Measurements from ENCODE around the gene MEIOB. TPM values are rescaled to one million over a fixed set of nuclear protein-coding genes. Genes with fewer than 3 reads are reported as not detected.

MEIOB gene
- total RNA-seq, 2 experiments from 2014 or later = not detected

DNA sequence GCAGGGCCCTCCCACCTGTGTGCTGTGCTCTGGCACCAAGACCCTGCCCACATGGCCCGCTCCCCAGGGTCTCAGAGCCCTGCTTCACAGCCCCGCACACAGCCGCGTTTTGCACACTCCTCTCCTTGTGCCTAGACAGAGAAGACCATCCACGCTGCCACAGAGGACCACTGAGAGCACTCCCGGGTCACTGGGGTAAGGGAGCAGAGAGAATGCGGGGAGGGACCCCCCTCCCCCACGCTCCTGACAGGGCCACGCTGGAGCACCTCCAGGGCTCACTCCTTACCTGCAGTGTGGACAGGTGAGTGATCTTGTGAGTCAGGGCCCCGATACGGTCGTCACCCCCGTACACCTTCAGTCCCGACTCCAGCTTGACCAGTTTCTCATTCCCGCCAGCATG lies 52.4 kb downstream of the MEIOB start:
- intact Hi-C loops (cut with micrococcal nuclease) = no loop called here
- POLR2A ChIA-PET = no interaction called here
- no peaks in the 10 kb centered on the region for H3K27me3 Mint-ChIP-seq
- no peaks in the 10 kb centered on the region for H3K9me3 Mint-ChIP-seq
- CTCF ChIA-PET = no interaction called here
- no peak overlapping the region for H3K4me3 Mint-ChIP-seq
- peaks cover 10% of the 10 kb centered on the region for H3K4me1 Mint-ChIP-seq (ENCODE audit: low read depth)
- DNase-seq = no peak
- peaks cover 9% of the 10 kb centered on the region for H3K36me3 Mint-ChIP-seq
- H3K27ac Mint-ChIP-seq = no peak overlapping the region

DNA sequence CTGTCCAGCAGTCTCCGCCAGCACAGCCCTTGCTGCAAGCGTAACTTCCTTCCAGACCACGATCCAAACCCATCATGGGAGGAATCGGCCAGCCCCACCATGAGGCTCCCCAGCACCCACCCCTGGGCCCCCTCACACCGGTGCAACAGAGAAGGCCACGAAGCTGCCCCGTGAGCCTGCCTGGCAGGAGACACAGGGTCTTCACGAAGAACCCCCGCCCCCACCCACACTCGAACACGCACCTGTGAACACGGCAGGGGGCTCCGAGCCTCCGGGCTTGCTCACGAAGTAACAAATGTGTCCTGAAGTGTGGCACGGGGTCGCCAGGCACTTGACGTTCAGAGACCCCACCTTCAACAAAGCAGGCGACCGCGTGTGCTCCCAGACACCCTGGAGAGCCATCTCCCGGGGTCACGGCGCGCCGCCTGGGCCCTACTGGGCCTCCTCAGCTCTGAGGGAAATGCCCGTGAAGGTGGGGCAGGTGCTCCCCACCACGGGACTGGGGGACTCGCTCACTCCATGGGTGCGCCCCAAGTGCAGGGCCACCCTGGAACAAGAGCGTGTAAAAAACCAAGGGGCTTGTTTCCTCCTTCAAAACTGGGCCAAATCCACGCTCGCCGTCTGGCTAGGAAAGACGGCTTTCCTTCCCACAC lies 53.0 kb downstream of the MEIOB start:
- CTCF ChIA-PET = no interaction called here
- intact Hi-C loops (cut with micrococcal nuclease) = no loop called here

DNA sequence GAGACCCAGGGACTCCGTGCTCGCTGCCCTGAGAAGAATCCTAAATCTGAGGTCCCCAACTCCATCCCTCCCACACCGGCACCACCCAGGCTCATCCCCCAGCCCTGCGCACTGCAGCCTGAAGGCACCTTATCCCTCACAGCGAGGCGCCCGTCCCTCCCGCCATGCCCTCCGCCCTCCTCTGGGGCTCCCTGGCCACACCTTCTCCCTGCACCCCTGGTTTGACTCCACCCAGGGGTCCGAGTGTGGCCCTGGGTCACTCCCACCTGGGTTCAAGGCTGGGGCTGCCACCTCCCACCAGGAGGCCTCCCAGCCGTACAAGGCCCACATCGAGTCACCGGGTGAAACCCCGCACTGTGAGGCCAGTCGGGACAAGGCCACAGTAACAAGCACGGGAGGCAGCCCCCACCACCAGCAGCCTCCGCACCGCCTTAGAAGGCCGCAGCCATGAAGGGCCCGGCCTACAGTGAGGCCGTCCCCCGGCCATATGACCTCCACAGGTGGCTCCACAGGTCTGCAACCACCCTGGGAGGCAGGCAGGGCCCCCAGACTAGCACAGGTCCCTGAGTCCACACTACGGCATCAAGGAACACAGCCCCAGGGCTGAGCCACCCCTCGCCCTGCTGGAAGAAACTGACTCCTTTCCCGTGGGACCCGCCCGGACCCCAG lies 53.6 kb downstream of the MEIOB start:
- no peak for DNase-seq
- intact Hi-C loops (cut with micrococcal nuclease) = no loop called here
- peaks cover 11% of the 10 kb centered on the region for H3K36me3 Mint-ChIP-seq
- no peak overlapping the region for H3K4me3 Mint-ChIP-seq
- H3K4me1 Mint-ChIP-seq (ENCODE audit: low read depth) = peaks cover under 1% of the 10 kb centered on the region
- H3K27me3 Mint-ChIP-seq = no peaks in the 10 kb centered on the region
- ChIA-PET POLR2A (no interaction called here), CTCF (no interaction called here)
- no peaks in the 10 kb centered on the region for H3K9me3 Mint-ChIP-seq
- no peak overlapping the region for H3K27ac Mint-ChIP-seq

More for the DNA sequence above, 53.0 kb downstream of the MEIOB start:
- no peaks in the 10 kb centered on the region for H3K27me3 Mint-ChIP-seq
- H3K36me3 Mint-ChIP-seq = peaks cover 9% of the 10 kb centered on the region
- H3K4me1 Mint-ChIP-seq (ENCODE audit: low read depth) = peaks cover 4% of the 10 kb centered on the region
- POLR2A ChIA-PET = no interaction called here
- no peaks in the 10 kb centered on the region for H3K9me3 Mint-ChIP-seq
- no peak overlapping the region for H3K27ac Mint-ChIP-seq
- no peak overlapping the region for H3K4me3 Mint-ChIP-seq
- no peak for DNase-seq

DNA sequence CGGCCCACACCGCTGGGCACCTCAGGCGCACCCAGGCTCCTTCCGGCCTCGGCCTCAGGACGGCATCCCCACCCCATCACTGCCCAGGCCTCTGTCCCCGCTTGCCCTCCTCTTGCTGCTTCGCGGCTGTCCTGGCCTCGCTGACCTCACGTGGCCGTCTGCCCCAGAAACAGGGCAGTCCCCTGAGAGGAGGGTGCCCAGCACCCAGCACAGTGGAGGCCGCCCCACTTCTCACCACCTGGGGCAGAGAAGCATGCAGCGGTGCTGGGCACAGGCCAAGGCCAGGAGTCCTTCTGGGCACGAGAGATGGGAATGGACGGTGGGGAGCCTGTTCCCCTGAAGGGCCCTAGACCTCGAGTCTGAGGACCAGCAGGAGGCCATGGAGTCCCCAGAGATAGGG lies 54.2 kb downstream of the MEIOB start:
- Mint-ChIP-seq H3K4me1 (ENCODE audit: low read depth) (peaks cover 6% of the 10 kb centered on the region), H3K4me3 (no peak overlapping the region), H3K9me3 (no peaks in the 10 kb centered on the region), H3K27me3 (no peaks in the 10 kb centered on the region), H3K36me3 (peaks cover 11% of the 10 kb centered on the region), H3K27ac (no peak overlapping the region)
- ChIA-PET POLR2A (no interaction called here), CTCF (no interaction called here)
- intact Hi-C loops (cut with micrococcal nuclease) = no loop called here
- DNase-seq = no peak

DNA sequence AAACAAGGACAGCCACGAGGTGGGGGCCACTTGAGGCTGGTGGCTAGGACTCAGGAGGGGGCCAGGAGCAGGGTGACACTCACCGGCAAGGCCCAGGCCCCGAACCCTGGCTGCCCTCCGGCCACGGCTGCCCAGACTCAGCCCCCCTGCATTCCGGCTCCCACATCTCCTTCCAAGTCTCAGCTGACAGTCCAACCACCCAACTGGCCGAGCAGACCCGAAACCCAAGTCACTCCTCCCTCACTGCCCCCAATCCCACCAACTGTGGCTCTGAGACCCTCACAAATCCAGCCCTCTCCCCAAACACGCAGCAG lies 54.7 kb downstream of the MEIOB start:
- no peak overlapping the region for H3K27ac Mint-ChIP-seq
- POLR2A ChIA-PET = no interaction called here

DNA sequence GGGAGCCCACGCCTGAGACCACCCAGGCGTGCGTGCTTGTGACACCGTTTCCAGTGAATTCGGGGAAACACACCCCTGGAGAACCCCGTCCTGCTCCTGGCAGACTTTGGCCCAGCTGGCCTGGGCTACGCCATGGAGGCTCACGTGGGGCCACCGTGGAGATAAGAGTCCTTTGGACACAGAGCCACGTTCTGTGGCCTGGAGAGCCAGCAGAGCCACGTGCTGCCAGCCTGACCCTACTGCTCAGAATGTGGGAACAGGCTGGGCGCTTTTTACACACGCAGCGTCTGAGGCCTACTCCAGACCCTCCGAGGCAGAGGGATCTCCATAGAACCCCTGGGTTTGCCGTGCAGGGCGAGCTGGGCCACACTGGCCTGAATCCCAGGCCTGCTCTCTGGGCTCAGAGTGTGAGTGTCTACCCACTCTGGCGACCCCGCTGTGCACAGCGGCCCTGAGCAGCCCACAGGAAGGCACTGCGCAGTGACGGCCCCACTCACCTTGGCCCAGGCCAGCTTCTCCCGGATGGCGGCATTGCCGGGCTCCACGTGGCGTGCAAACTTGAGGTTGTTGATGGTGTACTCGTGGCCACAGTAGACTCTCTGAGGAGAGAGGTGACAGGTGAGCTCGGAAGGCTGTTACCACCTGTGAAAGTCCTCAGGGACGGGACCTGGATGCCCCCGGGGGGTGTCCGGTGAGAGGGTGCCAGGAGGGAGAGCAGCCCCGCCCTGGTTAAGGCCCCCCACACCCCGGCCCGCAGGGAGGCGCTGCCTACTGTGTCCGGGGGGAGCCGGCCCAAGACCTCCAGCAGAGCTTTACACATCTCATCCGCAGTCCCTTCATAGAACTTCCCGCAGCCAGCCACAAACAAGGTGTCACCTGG lies 55.3 kb downstream of the MEIOB start:
- CTCF ChIA-PET = no interaction called here
- H3K27me3 Mint-ChIP-seq = no peaks in the 10 kb centered on the region
- H3K36me3 Mint-ChIP-seq = peaks cover 11% of the 10 kb centered on the region
- H3K4me1 Mint-ChIP-seq (ENCODE audit: low read depth) = peaks cover 8% of the 10 kb centered on the region
- H3K27ac Mint-ChIP-seq = no peak overlapping the region
- POLR2A ChIA-PET = no interaction called here
- no peak overlapping the region for H3K4me3 Mint-ChIP-seq
- H3K9me3 Mint-ChIP-seq = no peaks in the 10 kb centered on the region
- intact Hi-C loops (cut with micrococcal nuclease) = no loop called here
- DNase-seq = no peak

More for the DNA sequence above, 54.7 kb downstream of the MEIOB start:
- Mint-ChIP-seq H3K9me3 (no peaks in the 10 kb centered on the region), H3K36me3 (peaks cover 11% of the 10 kb centered on the region), H3K4me1 (ENCODE audit: low read depth) (peaks cover 8% of the 10 kb centered on the region), H3K4me3 (no peak overlapping the region), H3K27me3 (no peaks in the 10 kb centered on the region)
- CTCF ChIA-PET = no interaction called here
- intact Hi-C loops (cut with micrococcal nuclease) = no loop called here
- no peak for DNase-seq

DNA sequence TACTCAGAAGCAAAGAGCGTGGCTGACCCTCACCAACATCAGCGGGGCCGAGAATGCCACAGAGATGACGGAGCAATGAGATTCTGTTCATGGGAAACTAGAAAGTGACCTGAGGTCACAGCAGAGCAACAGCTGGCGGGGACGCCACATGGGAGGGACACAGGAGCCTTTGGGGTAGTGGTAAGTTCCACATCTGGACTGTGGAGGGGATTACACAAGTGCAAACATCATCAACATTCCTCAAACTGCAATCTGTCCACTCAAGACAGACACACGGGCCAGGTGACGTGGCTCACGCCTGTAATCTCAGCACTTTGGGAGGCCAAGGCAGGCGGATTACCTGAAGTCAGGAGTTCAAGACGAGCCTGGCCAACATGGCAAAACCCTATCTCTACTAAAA lies 56.5 kb downstream of the MEIOB start:
- no peak overlapping the region for H3K27ac Mint-ChIP-seq
- H3K27me3 Mint-ChIP-seq = no peaks in the 10 kb centered on the region

DNA sequence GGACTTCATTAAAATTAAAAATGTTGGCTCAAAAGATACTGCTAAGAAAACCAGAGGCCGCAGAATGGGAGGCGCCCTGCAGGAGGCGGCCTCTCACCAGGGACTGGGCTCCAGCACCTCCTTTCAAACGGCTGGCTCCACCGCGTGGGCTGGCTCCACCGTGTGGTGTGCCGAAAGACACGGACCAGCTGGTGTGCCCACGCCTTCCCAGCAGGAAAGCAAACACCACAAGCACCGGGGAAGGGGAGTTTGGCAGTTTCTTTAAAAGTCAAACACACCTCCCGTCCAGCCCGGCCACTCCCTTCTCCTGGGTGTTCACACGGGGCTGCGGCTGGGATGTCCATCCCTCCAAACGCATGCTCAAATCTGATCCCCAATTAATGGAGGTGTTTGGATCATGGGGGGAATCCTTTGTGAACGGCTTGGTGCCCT lies 59.2 kb downstream of the MEIOB start:
- Mint-ChIP-seq H3K27ac (peak overlapping the region; percentile 1), H3K9me3 (no peaks in the 10 kb centered on the region), H3K4me3 (no peak overlapping the region), H3K36me3 (peaks cover 15% of the 10 kb centered on the region), H3K27me3 (no peaks in the 10 kb centered on the region), H3K4me1 (ENCODE audit: low read depth) (peaks cover 8% of the 10 kb centered on the region)
- peak; percentile 78 for DNase-seq
- ChIA-PET CTCF (interaction anchor here (0.6 to 1.0 kb wide), 3 partner anchors 26 to 212 kb away, joined by 3 read pairs; partner anchors contain the start of gene NUBP2), POLR2A (no interaction called here)
- intact Hi-C loops (cut with micrococcal nuclease) = no loop called here

More for the DNA sequence above, 56.5 kb downstream of the MEIOB start:
- DNase-seq = no peak
- Mint-ChIP-seq H3K4me1 (ENCODE audit: low read depth) (peaks cover 8% of the 10 kb centered on the region), H3K36me3 (peaks cover 11% of the 10 kb centered on the region), H3K4me3 (no peak overlapping the region), H3K9me3 (no peaks in the 10 kb centered on the region)
- POLR2A ChIA-PET = no interaction called here
- intact Hi-C loops (cut with micrococcal nuclease) = no loop called here
- CTCF ChIA-PET = no interaction called here

DNA sequence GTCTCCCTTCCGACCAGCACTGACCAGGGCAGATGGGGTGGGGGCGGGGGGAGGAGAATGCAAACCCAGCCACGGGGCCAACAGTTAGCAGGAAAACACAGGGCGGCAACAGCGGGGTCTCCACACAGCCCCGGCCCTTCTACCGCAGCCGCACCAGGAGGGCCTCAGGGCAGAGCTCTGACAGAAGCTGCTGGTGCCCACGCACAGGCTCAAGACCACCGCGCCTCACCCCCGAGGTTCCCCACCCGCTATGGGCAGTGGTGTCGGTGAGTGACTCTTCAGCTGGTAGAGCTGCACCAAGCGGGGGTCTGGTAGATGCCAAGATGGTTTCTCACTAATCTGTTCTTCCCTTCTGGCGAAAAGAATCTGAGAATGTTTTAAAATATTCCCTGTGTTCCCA lies 61.4 kb downstream of the MEIOB start:
- H3K27me3 Mint-ChIP-seq = no peaks in the 10 kb centered on the region
- peaks cover 8% of the 10 kb centered on the region for H3K4me1 Mint-ChIP-seq (ENCODE audit: low read depth)
- intact Hi-C loops (cut with micrococcal nuclease) = no loop called here
- H3K9me3 Mint-ChIP-seq = peaks cover 3% of the 10 kb centered on the region
- no peak overlapping the region for H3K4me3 Mint-ChIP-seq
- H3K36me3 Mint-ChIP-seq = peaks cover 24% of the 10 kb centered on the region
- no peak for DNase-seq
- H3K27ac Mint-ChIP-seq = no peak overlapping the region
- POLR2A ChIA-PET = no interaction called here
- CTCF ChIA-PET = interaction anchor here (1.3 kb wide), 1 partner anchor 28 kb away, joined by 4 read pairs; the partner anchor contains the start of genes NUBP2 and SPSB3

DNA sequence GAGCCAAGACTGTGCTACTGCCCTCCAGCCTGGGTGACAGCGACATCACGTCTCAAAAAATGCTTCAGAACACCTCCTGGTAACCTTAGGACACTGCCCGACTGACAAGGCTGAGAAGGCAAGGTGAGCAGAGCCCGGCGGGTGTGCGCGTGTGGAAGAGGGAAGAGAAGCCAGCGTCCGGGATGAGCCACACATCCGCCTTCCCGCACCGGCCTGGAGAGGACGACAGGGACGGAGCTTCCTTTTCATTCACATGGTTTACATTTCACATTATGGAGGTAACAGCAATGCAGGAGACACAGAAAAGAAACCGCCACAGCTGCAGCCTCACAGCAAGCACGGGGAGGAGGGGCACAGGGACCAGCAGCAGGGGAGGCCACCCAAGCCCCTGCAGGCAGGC lies 61.9 kb downstream of the MEIOB start:
- peaks cover 21% of the 10 kb centered on the region for H3K36me3 Mint-ChIP-seq
- no peaks in the 10 kb centered on the region for H3K27me3 Mint-ChIP-seq
- peaks cover 8% of the 10 kb centered on the region for H3K4me1 Mint-ChIP-seq (ENCODE audit: low read depth)
- DNase-seq = no peak
- POLR2A ChIA-PET = no interaction called here
- CTCF ChIA-PET = no interaction called here
- H3K4me3 Mint-ChIP-seq = no peak overlapping the region
- peaks cover 3% of the 10 kb centered on the region for H3K9me3 Mint-ChIP-seq
- H3K27ac Mint-ChIP-seq = no peak overlapping the region
- intact Hi-C loops (cut with micrococcal nuclease) = no loop called here

DNA sequence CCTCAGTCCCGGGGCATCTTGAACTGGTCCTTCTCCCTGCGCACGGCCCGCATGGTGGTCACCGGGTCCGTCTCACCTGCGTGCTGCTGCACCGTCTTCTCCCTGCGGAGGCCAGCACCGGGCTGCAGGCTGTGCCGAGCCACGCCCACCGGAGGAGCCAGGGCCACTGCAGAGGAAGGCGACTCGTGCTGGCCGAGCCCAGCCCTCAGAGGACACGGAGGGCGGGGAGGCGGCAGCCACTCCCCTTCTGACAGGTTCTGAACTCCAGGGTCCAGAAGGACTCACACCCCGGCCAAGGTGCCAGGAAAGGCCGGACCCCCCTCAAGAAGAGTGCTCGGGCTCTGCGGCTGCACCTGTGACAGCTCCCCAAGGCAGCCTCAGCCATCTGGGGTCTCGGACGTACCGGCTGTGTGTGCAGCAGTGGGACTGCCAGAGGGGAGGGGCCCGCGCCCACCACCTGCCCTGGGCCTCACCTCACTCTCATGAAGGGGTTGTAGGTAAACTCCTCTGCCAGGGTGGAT lies 62.6 kb downstream of the MEIOB start:
- Mint-ChIP-seq H3K4me1 (ENCODE audit: low read depth) (peaks cover 8% of the 10 kb centered on the region), H3K9me3 (peaks cover 3% of the 10 kb centered on the region), H3K36me3 (peaks cover 19% of the 10 kb centered on the region), H3K27me3 (no peaks in the 10 kb centered on the region), H3K27ac (no peak overlapping the region), H3K4me3 (no peak overlapping the region)
- CTCF ChIA-PET = no interaction called here
- POLR2A ChIA-PET = no interaction called here
- no peak for DNase-seq
- intact Hi-C loops (cut with micrococcal nuclease) = no loop called here

DNA sequence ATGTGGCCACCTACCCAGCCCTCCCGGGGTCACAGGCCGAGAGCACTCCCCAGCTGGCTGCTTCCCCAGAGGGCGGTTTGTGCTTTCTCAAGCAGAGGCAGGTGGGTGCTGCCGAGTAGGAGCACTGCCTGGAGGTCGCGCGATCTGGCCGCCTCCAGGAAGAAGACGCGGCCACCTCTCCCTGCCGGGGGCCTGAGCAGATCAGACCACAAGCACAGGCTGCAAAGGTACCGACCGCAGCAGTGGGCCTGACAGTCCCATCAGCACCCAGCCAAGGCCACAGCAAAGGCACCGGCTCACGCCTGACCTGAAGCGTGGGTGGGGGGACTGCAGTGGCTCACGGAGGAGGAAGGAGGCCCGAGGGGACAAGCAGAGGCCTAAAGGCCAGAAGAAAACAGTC lies 63.3 kb downstream of the MEIOB start:
- Mint-ChIP-seq H3K27me3 (no peaks in the 10 kb centered on the region), H3K27ac (no peak overlapping the region), H3K4me1 (ENCODE audit: low read depth) (peaks cover 8% of the 10 kb centered on the region), H3K4me3 (no peak overlapping the region), H3K9me3 (peaks cover 3% of the 10 kb centered on the region), H3K36me3 (peaks cover 19% of the 10 kb centered on the region)
- POLR2A ChIA-PET = no interaction called here
- CTCF ChIA-PET = no interaction called here
- intact Hi-C loops (cut with micrococcal nuclease) = no loop called here
- no peak for DNase-seq

Data from activated CD4-positive, alpha-beta memory T cell treated with anti-CD3 and anti-CD28 coated beads for 36 hours (primary cell).